ENCODE results near the gene LOXL1.

LOXL1 gene

DNA sequence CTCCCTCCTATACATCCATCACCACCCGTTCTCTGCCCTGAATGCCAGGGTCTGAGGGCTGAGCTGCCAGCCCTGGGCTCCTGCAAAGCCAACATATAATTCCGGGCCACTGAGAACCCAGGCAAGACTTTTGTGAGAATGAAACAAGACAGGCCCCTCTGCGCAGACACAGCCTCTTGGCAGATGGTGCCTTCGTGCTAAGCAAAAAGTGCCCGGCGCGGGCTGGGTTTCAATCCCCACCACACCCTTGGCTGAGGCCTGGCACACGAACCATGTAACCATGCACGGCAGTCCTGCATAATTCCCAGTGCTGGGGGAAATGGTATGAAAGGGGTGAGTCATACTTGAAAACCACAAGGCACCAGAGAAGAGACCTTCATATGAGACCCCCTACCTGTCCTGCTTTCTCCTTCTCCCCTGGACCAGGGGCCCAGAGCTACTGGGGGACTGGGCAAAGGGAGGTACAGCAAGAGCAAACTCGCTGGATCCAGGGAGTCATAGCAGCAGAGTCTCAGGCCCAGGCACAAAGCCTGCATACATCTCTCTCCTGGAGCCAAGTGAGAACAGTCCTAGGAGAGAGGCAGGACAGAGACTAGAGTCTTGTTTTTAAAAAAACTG is 26.1 kb upstream of the LOXL1 start:
- no peak for DNase-seq

DNA sequence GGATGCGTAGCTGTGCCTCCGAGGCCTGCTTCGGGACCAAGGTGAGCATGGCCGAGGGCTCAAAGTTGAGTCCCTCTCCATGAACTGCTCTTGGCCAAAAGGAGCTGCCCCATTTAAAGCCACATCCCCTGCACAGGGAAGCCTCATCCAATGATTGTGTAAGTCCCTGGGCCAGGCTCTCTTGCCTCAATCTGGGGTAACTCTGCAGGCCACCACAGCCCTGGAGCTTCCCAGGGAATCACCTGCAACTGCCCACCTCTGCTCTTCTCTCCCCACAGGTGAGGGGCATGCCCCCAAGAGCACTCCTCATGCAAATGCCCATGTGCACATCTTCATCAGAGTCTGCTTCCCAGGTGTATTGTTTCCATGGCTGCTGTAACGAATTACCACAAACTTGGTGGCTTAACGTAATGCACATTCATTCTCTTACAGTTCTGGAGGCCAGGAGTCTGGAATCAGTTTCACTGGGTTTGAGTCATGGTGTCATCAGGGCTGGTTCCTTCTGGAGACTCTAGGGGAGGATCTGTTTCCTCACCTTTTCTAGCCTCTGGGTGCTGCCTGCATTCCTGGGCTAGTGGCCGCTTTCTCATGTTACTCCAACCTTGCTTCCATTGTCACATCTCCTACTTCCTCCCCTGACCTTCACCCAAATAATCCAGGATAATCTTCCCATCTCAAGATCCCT is 25.0 kb upstream of the LOXL1 start:
- DNase-seq = no peak

DNA sequence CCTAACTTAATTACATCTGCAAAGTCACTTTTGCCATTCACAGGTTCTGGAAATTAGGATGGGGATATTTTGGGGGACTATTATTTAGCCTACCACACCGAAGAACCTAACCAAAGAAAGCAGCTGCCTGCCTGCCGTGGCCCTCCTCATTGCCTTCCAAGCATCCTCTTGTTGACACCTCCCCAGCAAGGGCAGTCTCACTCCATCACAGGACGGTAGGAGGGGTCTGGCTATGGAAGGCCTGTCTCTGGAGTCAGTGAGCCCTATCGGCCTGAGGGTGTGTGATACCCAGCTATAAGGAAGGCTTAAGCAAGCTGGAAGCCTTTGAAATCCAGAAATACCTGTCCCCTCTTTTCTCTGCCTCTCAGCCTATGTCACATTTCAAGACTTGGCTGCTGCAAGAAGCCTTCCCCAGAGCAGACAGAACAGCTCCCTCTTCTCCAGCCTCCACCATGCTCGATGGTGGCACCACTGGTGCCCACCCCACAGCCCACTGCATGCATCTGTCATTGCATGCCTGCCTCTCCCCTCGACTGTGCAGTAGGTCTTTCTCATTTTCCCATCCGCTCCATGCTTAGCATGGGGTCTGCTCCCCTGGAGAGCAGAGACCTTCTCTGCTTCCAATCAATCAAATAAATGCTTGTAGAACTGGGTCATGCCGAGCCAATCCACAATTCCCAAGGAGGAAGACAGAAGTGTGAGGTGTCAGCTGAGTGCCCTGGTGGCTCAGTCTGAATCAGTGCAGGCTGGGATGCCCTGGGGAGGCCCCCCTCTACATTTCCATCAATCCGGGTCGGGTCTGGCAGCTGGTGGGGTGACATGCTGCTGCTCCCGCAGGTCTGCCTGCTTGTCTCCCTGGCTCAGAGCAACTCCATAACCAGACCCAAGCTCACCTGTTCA is 23.9 kb upstream of the LOXL1 start:
- DNase-seq = no peak

DNA sequence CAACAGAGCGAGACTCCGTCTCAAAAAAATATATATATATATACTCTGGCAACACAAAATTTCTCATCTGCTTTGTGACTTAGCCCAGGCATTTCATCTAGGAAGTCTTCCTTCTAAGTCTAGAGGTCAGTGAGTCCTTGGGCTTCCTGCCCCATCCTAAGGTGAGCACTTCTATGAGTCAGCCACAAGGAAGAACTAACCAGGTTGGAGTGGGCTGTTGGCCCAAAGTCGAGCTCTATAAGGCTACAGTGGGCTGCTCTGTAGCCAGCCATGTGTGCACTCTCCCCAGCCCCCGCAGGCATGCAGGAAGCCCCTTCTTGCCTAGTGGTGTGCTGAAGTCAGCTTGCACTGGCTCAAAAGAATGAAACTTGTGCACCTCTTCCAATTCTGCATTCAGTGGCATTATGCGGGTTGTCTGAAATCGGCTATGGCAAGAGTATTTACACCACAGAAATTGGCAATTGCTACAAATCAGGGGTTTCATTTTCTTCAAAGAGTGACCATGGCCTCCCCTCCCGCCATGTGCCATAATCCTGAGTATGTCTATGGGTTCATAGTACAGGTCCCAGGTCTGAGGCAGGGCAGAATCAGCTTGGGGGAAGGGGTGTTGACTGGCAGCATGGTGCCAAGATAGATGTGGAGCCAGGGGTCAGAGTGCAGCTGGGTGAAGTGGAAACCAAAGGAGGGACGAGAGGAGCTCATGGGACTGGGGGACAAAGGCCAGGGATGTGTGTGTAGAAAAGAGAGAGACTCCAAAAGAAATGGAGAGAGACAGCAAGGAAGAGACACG is 22.0 kb upstream of the LOXL1 start:
- no peak for DNase-seq

DNA sequence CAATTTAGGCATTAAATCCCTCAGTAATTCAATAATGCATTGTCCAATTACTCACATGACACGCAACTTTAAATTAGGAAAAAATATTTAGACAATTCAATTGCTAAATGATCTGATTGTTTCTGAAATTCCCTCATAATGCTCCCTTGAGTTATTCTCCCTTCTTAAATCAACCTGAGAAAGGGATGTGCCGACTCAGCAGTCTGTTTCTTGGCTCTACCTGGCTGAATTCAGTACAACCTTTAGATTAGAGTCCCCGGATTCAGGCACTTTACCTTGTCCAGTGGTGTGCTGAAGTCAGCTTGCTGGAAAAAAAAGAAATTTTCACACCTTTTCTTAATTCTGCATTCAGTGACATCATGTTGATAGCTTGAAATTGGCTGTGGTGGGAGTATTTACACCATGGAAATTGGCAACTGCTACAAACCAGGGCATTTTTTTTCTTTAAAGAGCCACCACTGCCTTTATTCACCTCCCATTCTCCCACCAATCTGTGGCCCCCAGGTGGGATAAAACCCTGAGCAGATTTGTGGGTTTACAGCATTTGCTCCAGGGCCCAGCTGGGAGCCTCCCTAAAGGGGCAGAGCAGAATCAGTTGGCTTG is 20.9 kb upstream of the LOXL1 start:
- no peak for DNase-seq

DNA sequence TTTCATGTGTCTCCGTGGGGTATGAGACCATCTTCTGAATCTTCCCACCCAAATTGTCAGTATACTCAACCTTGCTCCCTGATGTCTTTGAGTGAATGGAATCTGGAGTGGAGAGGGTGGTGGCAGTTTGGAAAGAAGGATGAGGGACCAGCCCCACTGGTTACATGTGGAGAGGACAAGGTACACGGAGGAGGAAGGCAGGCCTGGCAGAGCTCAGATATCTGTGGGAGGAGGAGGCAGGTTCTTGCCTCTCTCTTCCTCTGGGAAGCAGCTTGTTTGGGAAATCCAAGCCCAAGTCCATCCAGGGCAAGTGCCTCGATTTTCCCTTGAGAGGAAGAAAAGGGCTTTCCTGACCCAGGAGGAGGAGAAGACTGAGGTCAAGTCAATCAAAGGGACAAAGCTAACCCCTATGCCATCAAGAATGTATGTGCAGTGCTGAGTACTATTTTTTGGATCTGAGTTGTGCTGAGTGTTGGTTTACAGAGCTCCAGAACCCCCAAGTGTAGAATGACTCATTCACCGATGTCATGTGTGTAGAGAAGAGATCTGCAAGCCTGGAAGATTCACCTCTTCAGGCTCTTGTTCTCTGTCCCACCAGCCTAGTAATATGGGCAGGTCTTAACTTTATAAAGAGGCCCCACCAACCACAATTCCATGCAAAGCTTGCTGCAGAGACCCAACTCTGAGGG is 19.8 kb upstream of the LOXL1 start:
- DNase-seq = no peak

DNA sequence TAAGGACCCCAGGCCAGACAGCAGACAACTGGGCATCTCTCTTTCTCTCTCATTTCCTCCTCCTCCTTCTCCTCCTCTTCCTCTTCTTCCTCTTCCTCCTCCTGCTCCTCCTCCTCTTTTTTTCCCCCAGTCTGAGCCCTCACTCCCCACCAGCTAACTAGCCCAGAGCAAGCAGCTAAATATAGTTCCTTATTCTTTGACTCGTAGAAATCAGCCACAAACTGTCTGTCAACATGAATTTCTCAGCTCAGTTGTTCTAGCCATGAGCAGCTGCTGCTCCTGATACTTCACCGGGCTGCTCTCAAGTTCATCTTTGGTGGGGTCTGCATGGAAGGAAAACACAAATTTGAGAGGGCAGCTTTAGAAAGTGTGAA is 19.2 kb upstream of the LOXL1 start:
- DNase-seq = no peak

DNA sequence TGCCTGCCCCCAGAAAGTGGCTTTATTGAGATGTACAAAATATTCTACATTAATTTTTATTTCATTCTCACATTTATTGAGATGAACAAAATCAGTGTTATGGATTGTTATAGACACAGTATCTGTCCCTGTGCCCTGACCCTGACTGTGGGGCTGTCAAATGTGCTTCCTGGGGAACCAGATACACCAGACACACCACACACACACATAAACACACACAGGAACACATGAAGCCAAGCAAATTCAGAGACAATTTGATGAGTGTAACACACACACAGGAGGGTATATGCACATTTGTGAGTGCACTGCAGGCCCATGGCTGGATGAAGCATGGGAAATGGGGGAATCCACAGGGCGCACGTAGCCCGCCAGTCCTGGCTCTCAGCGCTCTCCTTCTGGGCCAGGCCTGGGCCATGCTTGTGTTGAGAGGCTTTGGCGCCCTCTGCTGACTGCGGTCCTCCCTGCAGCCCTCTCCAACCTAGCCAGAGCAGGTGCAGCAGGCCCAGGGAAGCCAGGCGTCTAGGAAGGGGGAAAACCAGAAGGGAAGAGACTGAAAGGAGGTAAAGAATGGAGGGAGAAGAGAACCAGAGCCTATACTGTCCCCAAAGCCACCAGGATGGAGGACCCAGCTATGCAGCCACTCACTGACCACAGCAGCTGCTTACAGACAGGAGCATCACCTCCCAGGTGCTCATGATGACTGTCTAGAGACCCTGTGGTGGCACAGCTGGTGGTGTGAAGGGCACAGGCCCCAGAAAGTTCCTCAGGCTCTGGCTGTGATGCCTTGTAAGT is 18.0 kb upstream of the LOXL1 start:
- DNase-seq = peak; percentile 36

DNA sequence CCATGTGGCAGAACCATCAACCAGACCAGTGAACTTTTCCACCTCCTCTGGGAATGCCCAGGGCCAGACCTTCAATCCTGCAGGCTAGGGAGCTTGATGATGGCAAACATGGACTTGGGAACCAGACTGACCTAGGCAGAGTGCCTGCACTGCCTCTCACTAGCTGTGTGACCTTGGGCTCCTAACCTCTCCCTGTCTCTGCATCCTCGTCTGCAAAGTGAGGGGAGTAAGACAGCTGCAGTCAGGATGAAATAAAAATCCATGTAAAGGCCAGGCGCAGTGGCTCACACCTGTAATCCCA is 17.5 kb upstream of the LOXL1 start:
- DNase-seq = no peak

DNA sequence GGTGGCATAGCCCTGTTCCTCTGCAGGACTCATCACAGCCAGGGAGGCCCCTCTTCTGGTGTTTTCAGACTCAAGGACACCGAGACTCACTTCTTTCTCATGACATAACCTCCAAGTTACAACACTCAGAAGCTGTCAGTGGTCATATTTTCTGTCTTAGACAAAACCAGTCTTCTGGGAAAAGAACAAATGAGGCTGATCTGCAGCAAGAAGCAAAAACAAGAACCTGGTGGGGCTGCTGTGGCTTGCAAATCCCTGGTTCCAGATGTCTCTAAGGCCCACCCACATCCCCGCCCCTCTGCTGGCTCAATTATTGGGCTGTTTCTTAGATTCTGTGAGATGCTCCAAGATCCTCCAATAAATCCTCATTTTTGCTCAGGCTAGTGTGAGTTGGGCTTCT is 16.6 kb upstream of the LOXL1 start:
- DNase-seq = no peak

DNA sequence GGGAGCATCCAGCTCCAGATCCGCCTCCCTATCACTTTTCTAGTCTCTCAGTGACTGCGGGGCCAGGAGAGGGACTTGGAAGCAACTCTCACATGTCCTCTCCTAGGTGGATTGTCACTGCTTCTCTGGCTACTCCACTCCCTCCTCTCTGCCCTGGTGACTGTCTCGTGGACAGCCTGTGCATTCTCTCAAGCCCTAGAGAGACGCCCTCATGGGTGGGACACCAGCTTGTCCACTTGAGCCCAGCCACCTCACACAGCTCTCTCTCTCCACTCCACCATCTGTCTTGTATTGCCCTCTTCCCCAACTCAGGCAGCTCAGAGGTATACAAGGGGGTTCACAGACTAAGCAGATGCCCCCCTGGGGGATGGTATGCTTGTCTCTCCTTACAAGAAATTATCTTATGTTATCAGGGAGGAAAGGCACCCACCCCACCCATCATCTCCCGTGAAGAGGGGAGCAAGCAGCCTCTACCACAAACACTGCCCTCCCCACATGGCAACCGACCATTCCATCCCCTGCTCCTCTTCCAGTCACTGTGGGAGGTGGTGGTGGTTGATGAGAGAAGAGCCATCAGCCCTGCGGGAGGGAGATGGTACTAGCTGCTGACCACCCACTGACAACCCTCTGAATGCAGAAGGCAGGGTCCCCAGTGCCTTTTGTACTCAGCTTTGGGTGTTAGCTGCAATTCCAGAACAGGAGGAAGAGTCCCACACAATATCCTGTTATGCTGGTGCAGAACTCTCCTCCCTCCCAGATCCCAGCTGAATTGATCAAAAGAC is 15.5 kb upstream of the LOXL1 start:
- DNase-seq = no peak

DNA sequence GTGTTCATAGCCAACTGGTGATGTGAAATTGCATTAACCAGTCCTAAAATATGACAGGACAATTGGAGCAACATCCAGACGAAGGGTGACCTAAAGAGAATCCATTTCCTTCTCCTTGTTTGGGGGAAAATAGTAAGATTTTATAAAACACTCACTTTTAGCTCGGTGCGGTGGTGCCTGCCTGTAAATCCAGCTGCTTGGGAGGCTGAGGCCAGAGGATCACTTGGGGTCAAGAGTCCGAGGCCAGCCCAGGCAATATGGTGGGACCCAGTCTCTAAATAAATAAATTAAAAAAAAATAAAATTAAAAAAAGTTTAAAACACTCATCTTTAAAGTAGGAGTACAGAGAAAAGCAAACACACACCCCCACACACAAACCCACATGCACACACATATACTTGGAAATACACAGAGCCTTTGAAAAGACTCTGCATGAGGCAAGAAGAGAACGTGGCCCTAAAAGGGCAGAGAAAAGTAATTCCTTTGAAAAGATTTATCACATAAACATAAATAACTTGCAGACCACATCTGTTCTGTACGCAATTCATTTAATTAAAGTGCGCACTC is 14.1 kb upstream of the LOXL1 start:
- no peak for DNase-seq

DNA sequence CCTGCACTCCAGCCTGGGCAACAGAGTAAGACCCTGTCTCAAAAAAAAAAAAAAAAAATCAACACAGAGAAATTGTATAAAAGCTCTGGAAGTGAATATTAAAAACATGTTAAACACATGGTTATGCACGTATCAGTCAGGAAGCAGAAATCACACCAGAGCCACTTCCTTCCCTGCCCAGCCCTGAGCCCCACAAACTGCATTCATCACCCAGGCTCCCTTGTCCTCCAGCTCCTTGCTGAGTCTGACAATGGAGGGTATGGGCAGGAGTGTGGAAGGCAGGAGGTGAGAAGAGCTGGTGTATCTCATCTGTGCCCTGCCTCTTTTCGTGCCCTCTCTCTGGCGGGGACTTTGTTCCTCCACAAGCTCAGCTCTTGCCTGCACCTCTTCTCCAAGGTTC is 12.1 kb upstream of the LOXL1 start:
- no peak for DNase-seq

DNA sequence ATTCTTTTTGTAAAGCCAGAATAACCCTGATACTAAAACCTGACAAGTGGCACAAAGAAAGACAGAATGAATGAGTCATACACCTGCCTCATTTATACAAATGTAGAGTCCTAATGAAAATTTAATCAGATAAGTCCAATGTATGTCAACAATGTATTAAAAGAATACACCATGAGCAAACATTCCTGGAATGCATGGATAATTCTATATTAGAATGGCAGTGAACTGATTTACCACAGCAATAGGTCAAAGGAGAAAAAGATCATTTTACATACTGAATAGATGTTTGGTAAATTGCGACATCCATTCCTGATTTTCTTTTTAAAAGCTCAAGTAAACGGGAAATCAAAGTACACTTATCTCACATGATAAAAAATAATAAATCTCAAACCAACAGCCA is 11.2 kb upstream of the LOXL1 start:
- no peak for DNase-seq

DNA sequence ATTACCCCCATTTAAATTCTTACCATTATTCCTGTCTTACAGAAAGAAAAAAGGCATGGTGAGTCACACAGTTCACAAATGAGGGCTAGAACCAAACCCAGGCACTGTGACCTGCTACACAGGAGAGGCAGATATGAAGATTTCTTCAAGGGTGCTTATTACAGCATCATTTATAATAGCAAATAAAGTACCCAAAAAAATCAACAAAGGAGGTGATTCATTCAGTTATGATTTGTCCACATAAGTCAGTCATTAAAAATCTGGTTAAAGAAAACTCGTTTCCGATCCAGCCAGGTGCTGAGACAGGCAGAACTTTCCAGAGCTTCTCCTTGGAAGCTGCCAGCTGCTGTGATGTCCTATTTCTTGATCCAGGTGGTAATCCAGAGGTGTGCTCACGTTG is 7.5 kb upstream of the LOXL1 start:
- no peak for DNase-seq

DNA sequence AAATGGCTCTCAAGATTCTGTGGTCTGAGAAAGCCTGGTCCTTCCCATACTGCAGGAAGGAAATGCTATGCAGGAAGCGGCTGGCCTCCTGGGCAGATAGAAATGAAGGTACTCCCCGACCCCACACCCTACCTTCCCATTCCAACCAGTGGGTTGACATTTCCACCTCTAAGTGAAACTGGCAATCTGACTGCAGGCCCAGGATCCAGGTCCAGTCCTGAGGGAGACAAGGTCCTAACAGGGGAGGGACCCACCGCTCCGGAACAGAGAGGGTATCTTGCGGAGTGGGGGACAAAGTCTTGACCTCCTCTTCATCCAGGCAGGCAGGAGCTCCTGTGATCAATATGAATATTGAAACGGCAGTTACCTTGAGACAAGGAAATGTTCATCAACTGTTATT is 6.6 kb upstream of the LOXL1 start:
- no peak for DNase-seq

DNA sequence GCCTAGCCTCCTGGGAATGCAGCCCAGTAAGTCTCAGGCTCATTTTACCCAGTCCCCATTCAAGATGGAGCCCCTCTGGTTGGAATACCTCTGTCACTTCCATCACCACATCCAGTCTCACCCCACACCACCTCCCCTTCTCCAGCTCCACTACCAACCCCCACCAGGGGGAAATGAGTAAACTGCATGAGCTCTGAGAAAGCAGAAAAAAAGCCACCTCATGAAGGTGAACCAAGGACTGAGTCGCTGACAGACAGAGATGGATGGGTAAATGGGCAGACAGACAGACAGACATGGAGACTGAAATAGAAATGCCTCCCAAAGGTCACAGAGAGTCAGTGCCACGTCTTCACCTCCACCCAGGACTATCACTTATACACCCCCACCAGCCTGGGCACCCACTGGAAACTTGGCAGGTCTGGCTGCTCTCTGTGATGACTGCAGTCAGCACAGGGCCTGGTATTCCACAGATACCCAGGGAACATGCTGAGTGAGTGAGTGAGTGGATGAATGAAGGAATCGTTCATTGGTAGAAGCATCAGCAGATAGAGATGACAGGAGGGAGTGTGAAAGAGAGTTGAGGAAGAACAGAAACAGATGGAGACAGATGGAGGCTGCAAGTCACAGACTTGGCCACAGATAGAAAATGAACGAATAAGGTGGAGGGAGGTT is 4.9 kb upstream of the LOXL1 start:
- no peak for DNase-seq

DNA sequence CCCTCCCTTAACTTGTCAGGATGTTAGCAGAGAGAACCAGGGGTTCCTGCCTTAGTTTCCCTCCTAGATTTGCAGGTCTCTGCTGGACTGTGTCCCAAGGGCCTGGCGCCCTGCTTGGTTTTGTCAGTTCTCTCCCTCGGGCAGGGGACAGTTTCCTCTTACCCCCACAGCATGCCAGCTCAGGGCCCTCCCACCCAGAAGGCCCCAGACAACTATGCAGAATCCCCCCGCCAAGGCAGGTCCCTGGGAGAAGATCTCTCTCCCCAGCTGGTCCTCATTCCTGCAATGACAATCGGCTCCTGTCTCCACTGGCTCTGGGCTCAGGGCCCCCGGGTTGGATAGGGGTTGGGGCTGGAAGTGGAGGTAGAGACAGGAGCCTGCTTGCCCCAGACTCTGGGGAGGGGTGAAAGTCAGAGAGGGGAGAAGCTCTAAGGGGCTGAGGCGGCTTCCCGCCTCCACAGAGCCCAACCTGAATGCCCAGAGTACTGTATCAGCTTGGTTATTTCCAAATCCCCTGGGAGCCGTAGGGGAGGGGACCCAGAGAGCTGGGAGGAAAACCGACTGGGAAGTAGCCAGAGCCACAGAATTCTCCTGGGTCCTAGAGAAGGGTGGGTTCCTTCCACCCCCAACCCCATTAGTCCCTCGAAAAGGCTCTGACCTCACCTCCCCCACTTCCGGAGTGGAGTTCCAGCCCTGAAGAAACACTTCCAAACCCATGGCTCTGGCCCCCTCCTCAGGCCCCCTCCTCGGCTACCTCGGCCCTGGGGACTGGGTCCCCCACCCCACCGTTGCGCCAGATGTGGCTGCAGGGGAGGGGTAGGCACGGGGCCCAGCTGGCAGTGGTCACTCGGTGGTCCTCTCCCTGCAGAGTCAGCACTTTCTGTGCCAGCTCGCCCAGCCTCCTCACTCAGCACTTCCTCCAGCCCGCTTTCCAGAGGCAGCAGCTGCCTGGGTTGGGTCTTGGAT is 3.8 kb upstream of the LOXL1 start:
- DNase-seq = no peak

DNA sequence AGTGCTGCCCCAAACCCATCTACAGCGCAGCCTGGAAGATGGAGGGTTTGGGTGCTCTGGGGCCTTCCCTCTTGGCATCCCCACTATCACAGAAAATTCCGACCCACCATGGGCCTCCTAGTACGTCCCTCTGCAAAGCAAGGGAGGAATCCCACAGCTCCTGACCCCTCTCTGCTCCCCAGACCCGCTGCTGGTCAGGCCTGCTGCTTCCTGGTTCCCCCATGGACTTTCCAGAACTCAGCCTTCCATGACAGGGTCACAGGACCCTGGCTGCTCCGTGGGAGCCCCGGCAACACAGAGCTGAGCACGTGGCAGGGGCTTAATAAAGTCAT is 3.1 kb upstream of the LOXL1 start:
- no peak for DNase-seq
